ENCODE data around the gene AP2B1. TPM values are rescaled to one million over a fixed set of nuclear protein-coding genes. Genes with fewer than 3 reads are reported as not detected.

The AP2B1 gene
- total RNA-seq, 1 donor from 2014 or later, result 79.5 TPM

GRCh38 chr17:35728551-35728950, 141.4 kb downstream of the AP2B1 start:
- DNase-seq (ENCODE audit: low read depth in 2 of 2), result no peak

GRCh38 chr17:35729405-35729833, 142.3 kb downstream of the AP2B1 start:
- no peak for DNase-seq (ENCODE audit: low read depth in 2 of 2)

GRCh38 chr17:35730400-35731005, 143.4 kb downstream of the AP2B1 start:
- DNase-seq (ENCODE audit: low read depth in 2 of 2), result no peak

- DNase-seq (ENCODE audit: low read depth in 2 of 2), result peak in 1 of 2 donors; percentile 34
Observed at GRCh38 chr17:35731239-35731916, 144.3 kb downstream of the AP2B1 start, which contains the start of gene RASL10B. Gene RASL10B (plus strand): TSS chr17:35731639. CDS start chr17:35735185, 3,546 bp downstream.

- DNase-seq (ENCODE audit: low read depth in 2 of 2), result no peak
Observed at GRCh38 chr17:35731917-35732805, 145.0 kb downstream of the AP2B1 start.

GRCh38 chr17:35732806-35733136, 145.6 kb downstream of the AP2B1 start:
- no peak for DNase-seq (ENCODE audit: low read depth in 2 of 2)

GRCh38 chr17:35733366-35733765, 146.2 kb downstream of the AP2B1 start:
- no peak for DNase-seq (ENCODE audit: low read depth in 2 of 2)

- no peak for DNase-seq (ENCODE audit: low read depth in 2 of 2)
Observed at GRCh38 chr17:35734396-35734795, 147.3 kb downstream of the AP2B1 start.

GRCh38 chr17:35735036-35735805, 148.1 kb downstream of the AP2B1 start:
- no peak for DNase-seq (ENCODE audit: low read depth in 2 of 2)

- DNase-seq (ENCODE audit: low read depth in 2 of 2), result no peak
Observed at GRCh38 chr17:35736236-35736635, 149.1 kb downstream of the AP2B1 start.

GRCh38 chr17:35738519-35739133, 151.5 kb downstream of the AP2B1 start:
- no peak for DNase-seq (ENCODE audit: low read depth in 2 of 2)

- no peak for DNase-seq (ENCODE audit: low read depth in 2 of 2)
Observed at GRCh38 chr17:35740216-35740615, 153.1 kb downstream of the AP2B1 start.

- DNase-seq (ENCODE audit: low read depth in 2 of 2), result no peak
Observed at GRCh38 chr17:35740997-35741931, 154.1 kb downstream of the AP2B1 start.

GRCh38 chr17:35742496-35742895, 155.4 kb downstream of the AP2B1 start:
- DNase-seq (ENCODE audit: low read depth in 2 of 2), result no peak

GRCh38 chr17:35742896-35743477, 155.9 kb downstream of the AP2B1 start:
- DNase-seq (ENCODE audit: low read depth in 2 of 2), result no peak

- DNase-seq (ENCODE audit: low read depth in 2 of 2), result peak in 1 of 2 donors; percentile 39
Observed at GRCh38 chr17:35743626-35744328, 156.7 kb downstream of the AP2B1 start.

- no peak for DNase-seq (ENCODE audit: low read depth in 2 of 2)
Observed at GRCh38 chr17:35744830-35745229, 157.7 kb downstream of the AP2B1 start.

- DNase-seq (ENCODE audit: low read depth in 2 of 2), result no peak
Observed at GRCh38 chr17:35745246-35745645, 158.1 kb downstream of the AP2B1 start.

GRCh38 chr17:35745749-35746320, 158.7 kb downstream of the AP2B1 start:
- no peak for DNase-seq (ENCODE audit: low read depth in 2 of 2)

All from dermis microvascular lymphatic vessel endothelial cell (primary cell).